Vagina (tissue), 2 donors: ENCODE data around the gene NOXA1. TPM values are rescaled to one million over a fixed set of nuclear protein-coding genes. Genes with fewer than 3 reads are reported as not detected.

ENCODE experiments used
- DNase-seq, 2 donors: peaks; one replicate each; pipeline ENCODE4 v3.0.0-alpha.2; 2017; ENCODE audit errors: extremely low spot score in 2 of 2
- H3K27ac ChIP-seq: fragments of 200-600 bp; sonication (generic); one replicate; pipeline ENCODE4 v1.5.1; 2019
- H3K27me3 ChIP-seq: fragments of 200-600 bp; sonication (generic); one replicate; pipeline ENCODE4 v1.5.1; 2019
- H3K36me3 ChIP-seq, 2 donors: fragments of 200-600 bp; sonication (generic); one replicate each; pipeline ENCODE4 v1.5.1; 2017 to 2019
- H3K4me1 ChIP-seq: fragments of 200-600 bp; sonication (generic); one replicate; pipeline ENCODE4 v1.5.1; 2019
- H3K4me3 ChIP-seq, 2 donors: fragments of 200-600 bp; sonication (generic); 1 replicate in 1 of 2; 2 replicates in 1 of 2; pipeline ENCODE4 v1.5.1; 2016 to 2019
- H3K9me3 ChIP-seq: fragments of 200-600 bp; sonication (generic); one replicate; pipeline ENCODE4 v1.5.1; 2019
- CTCF ChIP-seq, 3 experiments: fragments of 450-650 bp in 2 of 3; fragments of 200-600 bp in 1 of 3; sonication (generic) in 1 of 3; IDR thresholded peaks; one replicate each; pipeline ENCODE4 v1.5.1; 2017 to 2019; ENCODE audit warnings: antibody characterized with exemption in 3 of 3, mild to moderate bottlenecking in 2 of 3, moderate library complexity in 2 of 3
- POLR2A ChIP-seq, 2 donors: fragments of 450-650 bp; IDR thresholded peaks; one replicate each; pipeline ENCODE4 v1.6.1; 2017; ENCODE audit warnings: antibody characterized with exemption in 2 of 2, mild to moderate bottlenecking in 2 of 2, moderate library complexity in 2 of 2
- POLR2AphosphoS5 ChIP-seq, 2 donors: sonication (generic); formaldehyde crosslinking; IDR thresholded peaks; one replicate each; pipeline ENCODE4 v1.9.0; 2017; ENCODE audit warnings: antibody characterized with exemption in 2 of 2, mild to moderate bottlenecking in 2 of 2, low read depth in 1 of 2; ENCODE audit not compliant: insufficient read depth in 1 of 2
- intact Hi-C: fragments of 100-400 bp; cut with DNase I; formaldehyde crosslinking; loops from one replicate; pipeline ENCODE4 v1.15.1; 2023
- total RNA-seq: library from RNA; depleted of rRNA; stranded (reverse); fragments of >200 nt; gene quantifications from one replicate; pipeline ENCODE4 v1.2.3, GENCODE V29; 2016

The NOXA1 gene
- total RNA-seq, 1 donor from 2014 or later, result 2.9 TPM

GRCh38 chr9:137404961-137405567, 18.1 kb upstream of the NOXA1 start:
- Histone ChIP-seq H3K4me3 (no peak overlapping the region), H3K9me3 (no peaks in the 10 kb centered on the region), H3K27me3 (no peaks in the 10 kb centered on the region), H3K27ac (no peak overlapping the region), H3K36me3 (no peaks in the 10 kb centered on the region), H3K4me1 (peaks cover 16% of the 10 kb centered on the region)
- intact Hi-C loops, result loop anchor here (5.0 kb wide), 1 partner anchor 108 kb away; no protein-coding TSS in a partner anchor
- no peak for TF ChIP-seq POLR2A (IDR thresholded peaks at IDR 0.05)
- no peak for TF ChIP-seq POLR2AphosphoS5 (IDR thresholded peaks at IDR 0.05; ENCODE audit: insufficient read depth in 1 of 2, low read depth in 1 of 2)
- TF ChIP-seq CTCF (IDR thresholded peaks at IDR 0.05), result no peak
- DNase-seq, result no peak

GRCh38 chr9:137405677-137406081, 17.5 kb upstream of the NOXA1 start:
- Histone ChIP-seq H3K4me3 (no peak overlapping the region), H3K36me3 (no peaks in the 10 kb centered on the region), H3K9me3 (no peaks in the 10 kb centered on the region), H3K27ac (no peak overlapping the region), H3K4me1 (peaks cover 19% of the 10 kb centered on the region), H3K27me3 (no peaks in the 10 kb centered on the region)
- DNase-seq, result no peak
- TF ChIP-seq CTCF (IDR thresholded peaks at IDR 0.05) (no peak), POLR2AphosphoS5 (IDR thresholded peaks at IDR 0.05; ENCODE audit: insufficient read depth in 1 of 2, low read depth in 1 of 2) (no peak), POLR2A (IDR thresholded peaks at IDR 0.05) (no peak)
- intact Hi-C loops, result loop anchor here (5.0 kb wide), 1 partner anchor 108 kb away; no protein-coding TSS in a partner anchor

- TF ChIP-seq CTCF (IDR thresholded peaks at IDR 0.05), result no peak
- no peak for TF ChIP-seq POLR2AphosphoS5 (IDR thresholded peaks at IDR 0.05; ENCODE audit: insufficient read depth in 1 of 2, low read depth in 1 of 2)
- no peak for TF ChIP-seq POLR2A (IDR thresholded peaks at IDR 0.05)
- peak overlapping the region; percentile 39 to 53 for H3K4me3 ChIP-seq
These were observed 17.0 kb upstream of the NOXA1 start for GRCh38 chr9:137406085-137406760.

GRCh38 chr9:137406876-137407589, 16.2 kb upstream of the NOXA1 start:
- Histone ChIP-seq H3K4me3 (peak overlapping the region; percentile 39 to 53), H3K27me3 (no peaks in the 10 kb centered on the region), H3K9me3 (no peaks in the 10 kb centered on the region), H3K27ac (peak overlapping the region; percentile 51), H3K36me3 (no peaks in the 10 kb centered on the region), H3K4me1 (peaks cover 33% of the 10 kb centered on the region)
- intact Hi-C loops, result loop anchor here (5.0 kb wide), 1 partner anchor 110 kb away; no protein-coding TSS in a partner anchor
- TF ChIP-seq POLR2A (IDR thresholded peaks at IDR 0.05) (no peak), CTCF (IDR thresholded peaks at IDR 0.05) (peak; percentile 45 to 69 (median 51))
- no peak for DNase-seq

More at GRCh38 chr9:137406085-137406760, 17.0 kb upstream of the NOXA1 start:
- H3K9me3 ChIP-seq, result no peaks in the 10 kb centered on the region
- H3K36me3 ChIP-seq, result no peaks in the 10 kb centered on the region
- intact Hi-C loops, result loop anchor here (5.0 kb wide), 1 partner anchor 109 kb away; no protein-coding TSS in a partner anchor
- no peaks in the 10 kb centered on the region for H3K27me3 ChIP-seq
- H3K27ac ChIP-seq, result no peak overlapping the region
- H3K4me1 ChIP-seq, result peaks cover 25% of the 10 kb centered on the region
- no peak for DNase-seq
